Heart right ventricle (tissue), 16 donors: Measurements from ENCODE around the gene PDLIM1. TPM values are rescaled to one million over a fixed set of nuclear protein-coding genes. Genes with fewer than 3 reads are reported as not detected.
"Not testable (repeated sequence)": the region's sequence is repeated elsewhere in the genome, so short reads cannot be mapped to it uniquely, and the experiment has no call there.

ENCODE experiments used
- ATAC-seq, 8 donors: fragments of 200-7000 bp; cut with Tn5 transposase; one replicate each; pipeline ENCODE4 v1.9.1; 2020; ENCODE audit warnings: mild to moderate bottlenecking in 8 of 8, moderate library complexity in 8 of 8, moderate number of reproducible peaks in 1 of 8
- DNase-seq, 2 donors: peaks; one replicate each; pipeline ENCODE4 v3.0.0-alpha.2; 2020
- H3K27ac ChIP-seq, 10 donors: fragments of 200-600 bp; sonication (generic) in 2 of 10; one replicate each; pipeline versions ENCODE4 v1.5.0 to v1.8.0; 2020 to 2022; ENCODE audit warnings: mild to moderate bottlenecking in 3 of 10
- H3K27me3 ChIP-seq, 7 donors: fragments of 200-600 bp; one replicate each; pipeline ENCODE4 v1.8.0; 2021 to 2022; ENCODE audit warnings: mild to moderate bottlenecking in 2 of 7
- H3K36me3 ChIP-seq, 9 donors: fragments of 200-600 bp; sonication (generic) in 1 of 9; one replicate each; pipeline versions ENCODE4 v1.5.0 to v1.8.0; 2020 to 2022; ENCODE audit warnings: mild to moderate bottlenecking in 2 of 9
- H3K4me1 ChIP-seq, 9 donors: fragments of 200-600 bp; sonication (generic) in 1 of 9; one replicate each; pipeline versions ENCODE4 v1.5.0 to v1.8.0; 2020 to 2022; ENCODE audit warnings: mild to moderate bottlenecking in 4 of 9
- H3K4me3 ChIP-seq, 10 donors: fragments of 200-600 bp; sonication (generic) in 2 of 10; one replicate each; pipeline versions ENCODE4 v1.5.0 to v1.8.0; 2020 to 2022; ENCODE audit warnings: mild to moderate bottlenecking in 7 of 10, moderate library complexity in 2 of 10
- H3K9me3 ChIP-seq, 11 donors: fragments of 200-600 bp in 10 of 11; sonication (generic) in 2 of 11; one replicate each; pipeline versions ENCODE4 v1.5.0 to v1.8.0; 2013 to 2022; ENCODE audit warnings: mild to moderate bottlenecking in 2 of 11, control low read depth in 1 of 11, moderate library complexity in 1 of 11
- CTCF ChIP-seq, 9 donors: fragments of 200-600 bp; sonication (generic) in 2 of 9; IDR thresholded peaks; one replicate each; pipeline versions ENCODE4 v1.5.0 to v1.8.0; 2021 to 2022; ENCODE audit warnings: antibody characterized with exemption in 9 of 9, mild to moderate bottlenecking in 5 of 9, moderate library complexity in 1 of 9
- WGBS, 2 donors: extraction: QIAGEN DNeasy Blood & Tissue Kit; methylation state at CpG; one replicate each; pipeline ENCODE4 v1.1.7; 2013; ENCODE audit warnings: inconsistent platforms in 1 of 2; 5-methylcytosine and 5-hydroxymethylcytosine counted together
- intact Hi-C, 10 donors: fragments of 100-400 bp; cut with DNase I; formaldehyde crosslinking; loops; one replicate each; pipeline versions ENCODE4 v1.11.1 to v1.14.2; 2022
- polyA plus RNA-seq, 2 donors: library from polyadenylated mRNA; stranded (reverse); fragments of 200-250 nt; gene quantifications; one replicate each; pipeline ENCODE4 v1.2.3, GENCODE V29; 2013
- total RNA-seq, 10 donors: library from RNA; stranded (reverse); fragmentation: NEBNext Ultra II Directional in 3 of 10; extraction: Animal tissue kit (Norgen Biotek cat#: 25700) in 3 of 10; gene quantifications; one replicate each; pipeline versions ENCODE4 v1.2.1 to v1.2.4, GENCODE V29; 2021 to 2023
- donor health status: Arrhythmogenic right ventricular cardiomyopathy.
- donor health status: ischemic (EF 13 %, LVEDD 7.1; RV severe dilation, severe dysfunction).
- donor health status: healthy with polysubstance abuse.
- donor health status: DM: no; HTN: yes; CAD: no.
- donor health status: DM: no; HTN: no; CAD: no.
- donor health status: ischemic (EF 25% LVEDD 6.9; RV normal size, moderate dysfunction).
- donor health status: ischemic (EF 25% LVEDD 5.7; RV mildly dilated, moderate dysfunction).
- donor health status: healthy.
- donor health status: DM: yes; HTN: yes; CAD: no.
- donor health status: Ischemic cardiomyopathy.
- donor health status: ischemic (EF 35%, LVEDD 5.7; RV mildly dilated, moderate dysfunction).
- donor health status: nonischemic (EF 11% LVEDD 7.7; RV severe dilation, severe dysfunction).
- donor health status: DM: yes; HTN: yes; CAD: no.
- donor health status: PGD.
- donor health status: ischemic (EF 29% LVEDD 5.4; RV normal size, mild dysfunction).
- donor health status: nonischemic (EF 23%, LVEDD 6.1; RV moderate dilation, normal function).

The PDLIM1 gene
- total and polyA plus RNA-seq, 12 donors, result 152 to 467 (median 322) TPM

- intact Hi-C loops, result loop anchor here in 1 of 10 donors (10.0 kb wide), 1 partner anchor 49 kb away; no protein-coding TSS in a partner anchor
- WGBS, 2 donors, result 86 to 92% methylated on average over 2 of the region's 2 CpGs
- Histone ChIP-seq H3K4me3 (no peak overlapping the region), H3K27me3 (no peaks in the 10 kb centered on the region), H3K36me3 (peaks cover 0 to 66% (median 42%) of the 10 kb centered on the region in 9 donors), H3K4me1 (peaks cover 0 to 17% (median 0%) of the 10 kb centered on the region in 9 donors), H3K27ac (no peak overlapping the region), H3K9me3 (no peaks in the 10 kb centered on the region)
- ATAC-seq (no peak), DNase-seq (no peak)
- no peak for TF ChIP-seq CTCF (IDR thresholded peaks at IDR 0.05)
These were observed 57.3 kb downstream of the PDLIM1 start for GRCh38 chr10:95233377-95234034.

- peak; percentile 44 to 87 (median 74) for ATAC-seq
- not testable (repeated sequence) for H3K4me1 ChIP-seq, H3K27me3 ChIP-seq, H3K9me3 ChIP-seq
- intact Hi-C loops, result loop anchor here in 1 of 10 donors (10.0 kb wide), 1 partner anchor 46 kb away; no protein-coding TSS in a partner anchor
- Histone ChIP-seq H3K36me3 (peaks cover 0 to 40% (median 21%) of the 10 kb centered on the region in 9 donors), H3K4me3 (peak overlapping the region; percentile 22 to 61 (median 50)), H3K27ac (peak overlapping the region in 4 of 10 donors; percentile 21 to 62 (median 58))
- 35 to 44% methylated on average over 33 to 35 of the region's 36 CpGs for WGBS, 2 donors
- peak in 1 of 2 donors; percentile 56 for DNase-seq
These were observed 59.9 kb downstream of the PDLIM1 start for GRCh38 chr10:95230677-95231586.

- intact Hi-C loops, result loop anchor here in 1 of 10 donors (10.0 kb wide), 1 partner anchor 45 kb away; no protein-coding TSS in a partner anchor
- TF ChIP-seq CTCF (IDR thresholded peaks at IDR 0.05), result no peak
- H3K4me3 ChIP-seq, result peak overlapping the region in 9 of 10 donors; percentile 22 to 61 (median 52)
- DNase-seq (no peak), ATAC-seq (peak in 1 of 8 donors; percentile 21)
- H3K27me3 ChIP-seq, result no peaks in the 10 kb centered on the region
- no peak overlapping the region for H3K27ac ChIP-seq
- 61% methylated on average over 10 of the region's 10 CpGs for WGBS, 2 donors
- H3K9me3 ChIP-seq, result no peaks in the 10 kb centered on the region
- H3K36me3 ChIP-seq, result peaks cover 0 to 31% (median 11%) of the 10 kb centered on the region in 9 donors
- peaks cover 0 to 9% (median 0%) of the 10 kb centered on the region in 9 donors for H3K4me1 ChIP-seq
These were observed 60.8 kb downstream of the PDLIM1 start for GRCh38 chr10:95229724-95230627.

- H3K4me1 ChIP-seq, H3K9me3 ChIP-seq, H3K27me3 ChIP-seq, H3K27ac ChIP-seq, intact Hi-C loops, DNase-seq, H3K4me3 ChIP-seq, ATAC-seq: not testable (repeated sequence)
- H3K36me3 ChIP-seq, result peaks cover 0 to 22% (median 3%) of the 10 kb centered on the region in 9 donors
- 84 to 88% methylated on average over 12 to 14 of the region's 14 CpGs for WGBS, 2 donors
These were observed 61.7 kb downstream of the PDLIM1 start for GRCh38 chr10:95228934-95229723.
